ENCODE data around the gene GIPR. TPM values are rescaled to one million over a fixed set of nuclear protein-coding genes. Genes with fewer than 3 reads are reported as not detected.
A peak's percentile ranks its signal among the peaks of the same experiment; 100 is the strongest.

Gene GIPR
- total and polyA plus RNA-seq, 10 of the 15 experiments (the other 5 are each of a cell fraction or from before 2014, with no cell fraction given), result 1.7 to 26.3 (median 13.7) TPM

GRCh38 chr19:45645068-45645630, 22.9 kb upstream of the GIPR start:
- ChIA-PET RAD21 (ENCODE audit: unreplicated experiment) (interaction anchor here (0.6 to 2.2 kb wide), 21 partner anchors 8 to 239 kb away, joined by 3 to 14 read pairs (median 3); partner anchors contain the start of genes FOSB, GIPR, QPCTL and SIX5), POLR2A (interaction anchor here (0.7 to 1.3 kb wide), 11 partner anchors 8 to 176 kb away, joined by 3 to 9 read pairs (median 4); partner anchors contain the start of genes GIPR, OPA3, QPCTL and SNRPD2), CTCF (interaction anchor here (1.0 to 3.4 kb wide), 11 partner anchors 14 to 199 kb away, joined by 3 to 20 read pairs (median 6); partner anchors contain the start of genes FBXO46, QPCTL and SNRPD2), SMC1A (ENCODE audit: uncharacterized antibody, unreplicated experiment) (interaction anchor here (0.7 to 3.1 kb wide), 11 partner anchors 19 to 206 kb away, joined by 3 to 11 read pairs (median 3); no protein-coding TSS in a partner anchor)
- WGBS (ENCODE audit: insufficient coverage, insufficient replicate concordance, low lambda C conversion rate, missing lambda C conversion rate), result 22% methylated on average over 32 of the region's 35 CpGs
- no peaks in the 10 kb centered on the region for H3K36me3 ChIP-seq (ENCODE audit: control insufficient read depth in 2 of 2, insufficient read depth in 2 of 2, low read length in 1 of 2)
- peak overlapping the region; percentile 63; the same call in 1 of the 2 replicates for H3K4me3 ChIP-seq
- H4K20me1 ChIP-seq (ENCODE audit: control insufficient read depth, insufficient read depth), result no peaks in the 10 kb centered on the region
- H3K9me3 ChIP-seq (replicated peaks; ENCODE audit: control insufficient read depth, insufficient read depth, low read length), result no peaks in the 10 kb centered on the region
- BruUV-seq (replicated peaks), result no TSS peak
- peak overlapping the region; percentile 93 for H2AFZ ChIP-seq (ENCODE audit: control insufficient read depth, low read depth, low read length)
- H3K79me2 ChIP-seq (ENCODE audit: control insufficient read depth, insufficient read depth, low read length), result no peaks in the 10 kb centered on the region
- DNase-seq (ENCODE audit: low read depth, low spot score) (no peak), ATAC-seq (no peak), FAIRE-seq (no peak)
- intact Hi-C loops (cut with micrococcal nuclease; ENCODE audit: unreplicated experiment) (loop anchor here (2.0 to 10.0 kb wide), 2 partner anchors 24 to 240 kb away; partner anchors contain the start of genes GIPR, POLR1G and PPP1R13L), in situ Hi-C loops (cut with MboI) (loop anchor here (10.0 kb wide), 1 partner anchor 120 kb away; no protein-coding TSS in a partner anchor)
- no peaks in the 10 kb centered on the region for H3K27me3 ChIP-seq (replicated peaks in 1 of 2; ENCODE audit: control insufficient read depth in 2 of 2, insufficient read depth in 2 of 2, low read length in 1 of 2)
- H3K4me1 ChIP-seq (ENCODE audit: control insufficient read depth, insufficient read depth, low read length), result peaks cover 20% of the 10 kb centered on the region
- H3K4me2 ChIP-seq (ENCODE audit: control insufficient read depth, insufficient read depth), result peak overlapping the region; percentile 23
- no peak for TF ChIP-seq MAX (IDR thresholded peaks at IDR 0.05; ENCODE audit: low read depth, low read length)
- no peak for TF ChIP-seq CHD1 (IDR thresholded peaks at IDR 0.05; ENCODE audit: low read depth, low read length)
- no peak for TF ChIP-seq ESRRA (IDR thresholded peaks at IDR 0.05; ENCODE audit: low read length)
- 0 out of 2 replicates have a peak, but pooled peaks have one; percentile 17 for TF ChIP-seq MXI1 (IDR thresholded peaks at IDR 0.05; ENCODE audit: low read depth, low read length)
- no peak for TF ChIP-seq SUZ12 (IDR thresholded peaks at IDR 0.05; ENCODE audit: unreplicated experiment)
- TF ChIP-seq HDAC6 (IDR thresholded peaks at IDR 0.05; ENCODE audit: unreplicated experiment), result no peak
- 0 out of 2 replicates have a peak, but pooled peaks have one; percentile 42 for TF ChIP-seq LARP7 (IDR thresholded peaks at IDR 0.05)
- no peak for TF ChIP-seq RAD51 (IDR thresholded peaks at IDR 0.05)
- no peak; the same call in 1 of the 2 replicates for TF ChIP-seq GATAD2B (conservative IDR thresholded peaks at IDR 0.05; ENCODE audit: low read depth)
- no peak for TF ChIP-seq TCF3 (IDR thresholded peaks at IDR 0.05; ENCODE audit: borderline replicate concordance, insufficient read depth, low read depth, low read length)
- TF ChIP-seq KDM1A (IDR thresholded peaks at IDR 0.05; ENCODE audit: borderline replicate concordance), result peak; percentile 89; the same call in 1 of the 2 replicates
- no peak for TF ChIP-seq MYB (IDR thresholded peaks at IDR 0.05; ENCODE audit: borderline replicate concordance, low read depth, low read length)
- no peak for TF ChIP-seq SMAD1 (IDR thresholded peaks at IDR 0.05; ENCODE audit: low read depth, partially characterized antibody)
- peak; percentile 97 for TF ChIP-seq BMI1 (IDR thresholded peaks at IDR 0.05; ENCODE audit: borderline replicate concordance)
- peak; percentile 18 for TF ChIP-seq MEF2B (IDR thresholded peaks at IDR 0.05; ENCODE audit: partially characterized antibody, poor library complexity, severe bottlenecking)
- 0 out of 2 replicates have a peak, but pooled peaks have one; percentile 11 for TF ChIP-seq TBL1XR1 (IDR thresholded peaks at IDR 0.05; ENCODE audit: low read depth, low read length)
- no peak for TF ChIP-seq NFYB (IDR thresholded peaks at IDR 0.05; ENCODE audit: insufficient read depth, low read depth, low read length)
- TF ChIP-seq POU2F2 (IDR thresholded peaks at IDR 0.05; ENCODE audit: borderline replicate concordance, low read depth, low read length), result no peak
- no peak for TF ChIP-seq PRDM15 (CRISPR knock-in tag; IDR thresholded peaks at IDR 0.05)
- H3K9ac ChIP-seq (ENCODE audit: control insufficient read depth, insufficient read depth, low read length), result peak overlapping the region; percentile 51; the same call in 1 of the 2 replicates
- H3K27ac ChIP-seq (ENCODE audit: control insufficient read depth, insufficient read depth), result no peak overlapping the region
